HepG2 (cell line): ENCODE results near the gene ELOVL6. TPM values are rescaled to one million over a fixed set of nuclear protein-coding genes. Genes with fewer than 3 reads are reported as not detected.
A peak's percentile ranks its signal among the peaks of the same experiment; 100 is the strongest.

Experiments used
- ATAC-seq: fragments of 200-7000 bp; cut with Tn5 transposase; 3 replicates; pipeline ENCODE4 v1.9.1; 2020; ENCODE audit warnings: mild to moderate bottlenecking, moderate library complexity
- BruUV-seq: library from RNA; stranded (reverse); fragments of 400-500 nt; replicated peaks from 2 replicates; lab custom pipeline; 2021; lab: Mats Ljungman, UMichigan
- CTCF ChIA-PET: fragments of 300-600 bp; formaldehyde crosslinking; extraction: SDS; loops from one replicate; lab custom pipeline; 2021; ENCODE audit warnings: low total read pairs, inconsistent platforms, low intra/inter-chr PET ratio; lab: Yijun Ruan, JAX
- POLR2A ChIA-PET: fragments of 350-600 bp; sonication (Branson Sonifier 250); formaldehyde crosslinking; loops from one replicate; lab custom pipeline; 2020; ENCODE audit warnings: antibody characterized with exemption, inconsistent platforms; lab: Yijun Ruan, JAX
- DNase-seq: peaks from one replicate; pipeline ENCODE4 v3.0.0-alpha.2; 2015; ENCODE audit warnings: low spot score
- FAIRE-seq: peaks from 3 replicates; lab custom pipeline; 2011; peaks lifted over from hg19 to GRCh38; lab: Jason Lieb, UNC
- H2AFZ ChIP-seq: one replicate; pipeline ENCODE4 v1.6.1; 2011; ENCODE audit warnings: low read length, inconsistent platforms
- H3K27ac ChIP-seq: fragments of 300-600 bp; 3 replicates; pipeline ENCODE4 v1.8.0; 2011; ENCODE audit warnings: mixed run types, mild to moderate bottlenecking, mixed read lengths, low read length, inconsistent platforms; ENCODE audit not compliant: insufficient read depth; ENCODE audit errors: extremely low read length
- H3K27me3 ChIP-seq, 2 experiments: fragments of 200-600 bp in 1 of 2; 2 replicates in 1 of 2; 3 replicates in 1 of 2; pipeline versions ENCODE4 v1.6.0 to v1.8.0; 2011; ENCODE audit warnings: low read length in 2 of 2, mild to moderate bottlenecking in 2 of 2, moderate library complexity in 2 of 2, inconsistent platforms in 1 of 2; ENCODE audit not compliant: insufficient read depth in 2 of 2, control insufficient read depth in 1 of 2
- H3K36me3 ChIP-seq, 2 experiments: fragments of 200-600 bp in 1 of 2; replicated peaks in 1 of 2; 2 replicates in 1 of 2; 3 replicates in 1 of 2; pipeline versions ENCODE4 v1.5.1 to v1.8.0; 2011; ENCODE audit warnings: low read length in 2 of 2, inconsistent platforms in 1 of 2; ENCODE audit not compliant: insufficient read depth in 2 of 2, control insufficient read depth in 1 of 2
- H3K4me1 ChIP-seq: 2 replicates; pipeline ENCODE4 v1.5.1; 2012; ENCODE audit warnings: low read length, inconsistent platforms; ENCODE audit not compliant: insufficient read depth
- H3K4me2 ChIP-seq: 2 replicates; pipeline ENCODE4 v1.6.0; 2011; ENCODE audit warnings: low read depth, low read length, inconsistent platforms
- H3K4me3 ChIP-seq, 3 experiments: fragments of 200-600 bp in 1 of 3; sonication (generic), shearing (Covaris generic) in 1 of 3; replicated peaks in 1 of 3; 2 replicates each; pipeline ENCODE4 v1.5.1; 2011 to 2016; ENCODE audit warnings: low read length in 3 of 3, inconsistent platforms in 2 of 3, low read depth in 2 of 3, mild to moderate bottlenecking in 2 of 3, control low read depth in 1 of 3, mixed read lengths in 1 of 3; ENCODE audit not compliant: insufficient read depth in 1 of 3
- H3K79me2 ChIP-seq: one replicate; pipeline ENCODE4 v1.6.1; 2011; ENCODE audit warnings: low read length, inconsistent platforms; ENCODE audit not compliant: insufficient read depth
- H3K9ac ChIP-seq: 2 replicates; pipeline ENCODE4 v1.6.0; 2011; ENCODE audit warnings: mild to moderate bottlenecking, low read depth, low read length, inconsistent platforms; ENCODE audit not compliant: insufficient read depth
- H3K9me3 ChIP-seq: 2 replicates; pipeline ENCODE4 v1.5.1; 2012; ENCODE audit warnings: mild to moderate bottlenecking, low read length
- H4K20me1 ChIP-seq: 2 replicates; pipeline ENCODE4 v1.6.0; 2011; ENCODE audit warnings: inconsistent platforms, mild to moderate bottlenecking, low read length, moderate library complexity; ENCODE audit not compliant: insufficient read depth
- ARNTL ChIP-seq: sonication (generic); formaldehyde crosslinking; IDR thresholded peaks from 2 replicates; pipeline ENCODE4 v1.4.0; 2020; ENCODE audit warnings: mild to moderate bottlenecking, missing genetic modification reagents
- CBX5 ChIP-seq: sonication (generic); formaldehyde crosslinking; IDR thresholded peaks from 2 replicates; pipeline ENCODE4 v1.4.0; 2020; ENCODE audit warnings: missing genetic modification reagents, borderline replicate concordance
- ETV5 ChIP-seq: IDR thresholded peaks from 2 replicates; pipeline ENCODE4 v1.6.1; 2018; ENCODE audit warnings: missing biosample characterization, missing genetic modification reagents, inconsistent platforms, borderline replicate concordance
- PAX8 ChIP-seq: sonication (generic); formaldehyde crosslinking; IDR thresholded peaks from 2 replicates; pipeline ENCODE4 v1.8.0; 2022; ENCODE audit warnings: mild to moderate bottlenecking, missing genetic modification reagents, borderline replicate concordance
- POLR2G ChIP-seq: fragments of 200-400 bp; formaldehyde crosslinking; IDR thresholded peaks from 2 replicates; pipeline ENCODE4 v1.6.1; 2018; ENCODE audit warnings: mild to moderate bottlenecking, low read depth, low read length, moderate library complexity
- PPARG ChIP-seq: conservative IDR thresholded peaks from 2 replicates; pipeline ENCODE4 v1.6.1; 2016; ENCODE audit warnings: missing biosample characterization, missing genetic modification reagents
- SALL1 ChIP-seq: sonication (generic); formaldehyde crosslinking; IDR thresholded peaks from 2 replicates; pipeline ENCODE4 v1.8.0; 2022; ENCODE audit warnings: mild to moderate bottlenecking, missing genetic modification reagents
- SRSF9 ChIP-seq: fragments of 200-400 bp; formaldehyde crosslinking; IDR thresholded peaks from 2 replicates; pipeline ENCODE4 v1.6.1; 2018; ENCODE audit warnings: borderline replicate concordance, mild to moderate bottlenecking, low read depth, low read length; ENCODE audit not compliant: insufficient read depth, poor library complexity, severe bottlenecking
- TCF12 ChIP-seq, 2 experiments: fragments of 450-650 bp in 1 of 2; sonication (generic) in 1 of 2; formaldehyde crosslinking in 1 of 2; IDR thresholded peaks; 2 replicates each; pipeline versions ENCODE4 v1.6.1 to v1.8.0; 2017 to 2022; ENCODE audit warnings: antibody characterized with exemption in 1 of 2, mild to moderate bottlenecking in 1 of 2, missing genetic modification reagents in 1 of 2, moderate library complexity in 1 of 2
- ZFP41 ChIP-seq: sonication (generic); formaldehyde crosslinking; IDR thresholded peaks from 2 replicates; pipeline ENCODE4 v1.4.0; 2020; ENCODE audit warnings: mild to moderate bottlenecking, missing genetic modification reagents, borderline replicate concordance
- ZNF329 ChIP-seq: sonication (generic); formaldehyde crosslinking; IDR thresholded peaks from 2 replicates; pipeline ENCODE4 v1.9.0; 2021; ENCODE audit warnings: low read depth, mild to moderate bottlenecking, missing genetic modification reagents
- ZNF549 ChIP-seq: sonication (generic); formaldehyde crosslinking; IDR thresholded peaks from 2 replicates; pipeline ENCODE4 v1.5.0; 2020; ENCODE audit warnings: missing genetic modification reagents
- ZUFSP ChIP-seq: sonication (generic); formaldehyde crosslinking; IDR thresholded peaks from 2 replicates; pipeline ENCODE4 v1.9.0; 2021; ENCODE audit warnings: missing genetic modification reagents, mild to moderate bottlenecking, borderline replicate concordance
- WGBS: methylation state at CpG from one replicate; pipeline ENCODE4 v1.1.6; 2017; ENCODE audit warnings: low lambda C conversion rate; 5-methylcytosine and 5-hydroxymethylcytosine counted together
- in situ Hi-C: cut with HindIII; loops from 2 replicates; pipeline ENCODE4 v1.10.0; 2017; ENCODE audit warnings: low pct_unique_long_range_greater_than_20kb; ENCODE audit not compliant: extremely low pct_ligation_motif_present
- intact Hi-C: fragments of 100-400 bp; cut with micrococcal nuclease; formaldehyde crosslinking; loops from one replicate; pipeline ENCODE4 v1.10.0; 2022; ENCODE audit not compliant: unreplicated experiment
- polyA plus RNA-seq, 8 experiments: library from polyadenylated mRNA; depleted of rRNA in 3 of 8; stranded (reverse) in 7 of 8; unstranded in 1 of 8; fragments of >200 nt; fragmentation: Illumina TruSeq in 4 of 8; extraction: Trizol in 4 of 8; gene quantifications; 2 replicates each; pipeline versions ENCODE4 v1.2.1 to v1.2.3, GENCODE V29; 2011 to 2016; ENCODE audit warnings: low read depth in 4 of 8, missing spikeins in 1 of 8, mixed read lengths in 1 of 8; ENCODE audit not compliant: insufficient read depth in 1 of 8
- total RNA-seq, 5 experiments: library from RNA; depleted of rRNA; stranded (reverse); fragments of >200 nt; fragmentation: Illumina TruSeq; extraction: Trizol; gene quantifications; 2 replicates each; pipeline ENCODE4 v1.2.3, GENCODE V29; 2016; ENCODE audit warnings: low read depth in 1 of 5
- TF ChIP-seq, protein P1 (sequence below), 2 experiments: sonication (generic) in 1 of 2; formaldehyde crosslinking in 1 of 2; IDR thresholded peaks; 2 replicates each; pipeline versions ENCODE4 v1.5.1 to v1.6.1; 2011 to 2020; ENCODE audit warnings: borderline replicate concordance in 1 of 2, low read depth in 1 of 2, low read length in 1 of 2, mild to moderate bottlenecking in 1 of 2, missing genetic modification reagents in 1 of 2, moderate library complexity in 1 of 2
- TF ChIP-seq, protein P2 (sequence below): sonication (generic); formaldehyde crosslinking; IDR thresholded peaks from 2 replicates; pipeline ENCODE4 v1.5.1; 2020; ENCODE audit warnings: mild to moderate bottlenecking, missing genetic modification reagents, moderate library complexity

Gene ELOVL6
- total and polyA plus RNA-seq, 2 of the 13 experiments (the other 11 are each of a cell fraction or from before 2014, with no cell fraction given) = 14.1 to 23.2 TPM

DNA sequence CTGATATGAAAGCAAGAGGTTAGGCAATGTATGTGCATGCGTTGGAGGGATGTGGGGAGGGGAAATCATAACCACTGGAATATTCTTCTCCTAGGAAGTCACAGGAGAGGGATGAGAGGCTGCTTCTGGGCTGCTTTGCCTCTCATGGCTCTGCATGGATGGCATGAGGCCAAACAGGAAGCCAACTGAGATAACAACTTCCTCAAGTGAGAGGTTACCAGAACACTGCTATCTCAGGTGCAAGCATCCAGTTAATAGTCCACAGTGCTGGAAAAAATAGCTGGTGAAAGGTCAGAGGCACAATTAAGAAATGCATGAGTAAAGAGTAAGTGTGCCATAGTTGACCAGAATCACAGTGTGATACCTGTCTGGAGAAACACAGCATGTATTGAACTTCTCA, 113.3 kb downstream of the ELOVL6 start:
- in situ Hi-C loops = no loop called here
- Histone ChIP-seq H3K4me3 (no peak overlapping the region), H3K27me3 (no peaks in the 10 kb centered on the region), H3K27ac (no peak overlapping the region), H3K9me3 (no peaks in the 10 kb centered on the region), H3K4me2 (no peak overlapping the region), H4K20me1 (no peaks in the 10 kb centered on the region), H3K36me3 (no peaks in the 10 kb centered on the region), H3K79me2 (no peaks in the 10 kb centered on the region), H2AFZ (no peak overlapping the region), H3K4me1 (peaks cover 23% of the 10 kb centered on the region), H3K9ac (no peak overlapping the region)
- no peak for FAIRE-seq
- DNase-seq = peak; percentile 7
- 86% methylated on average over 1 of the region's 1 CpG for WGBS
- no TSS peak for BruUV-seq
- ATAC-seq = peak; percentile 63; the same call in 2 of the 3 replicates
- intact Hi-C loops = no loop called here
- ChIA-PET POLR2A (no interaction called here), CTCF (no interaction called here)
- TF ChIP-seq SALL1 (0 out of 2 replicates have a peak, but pooled peaks have one; percentile 23), ZNF329 (CRISPR knock-in tag) (no peak), ZUFSP (CRISPR knock-in tag) (no peak), ARNTL (CRISPR knock-in tag) (no peak), PPARG (CRISPR knock-in tag) (peak; percentile 82), PAX8 (CRISPR knock-in tag) (no peak), ETV5 (CRISPR knock-in tag) (peak; percentile 48; the same call in 1 of the 2 replicates), CBX5 (no peak), TCF12 (IDR thresholded peaks at IDR 0.05) (no peak), TCF12 (CRISPR knock-in tag; IDR thresholded peaks at IDR 0.05) (no peak), SRSF9 (no peak), ZNF549 (CRISPR knock-in tag) (no peak), POLR2G (no peak), ZFP41 (no peak)
- TF ChIP-seq, protein P1, sequence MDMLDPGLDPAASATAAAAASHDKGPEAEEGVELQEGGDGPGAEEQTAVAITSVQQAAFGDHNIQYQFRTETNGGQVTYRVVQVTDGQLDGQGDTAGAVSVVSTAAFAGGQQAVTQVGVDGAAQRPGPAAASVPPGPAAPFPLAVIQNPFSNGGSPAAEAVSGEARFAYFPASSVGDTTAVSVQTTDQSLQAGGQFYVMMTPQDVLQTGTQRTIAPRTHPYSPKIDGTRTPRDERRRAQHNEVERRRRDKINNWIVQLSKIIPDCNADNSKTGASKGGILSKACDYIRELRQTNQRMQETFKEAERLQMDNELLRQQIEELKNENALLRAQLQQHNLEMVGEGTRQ (IDR thresholded peaks at IDR 0.05; ENCODE audit: low read depth, low read length) = no peak
- TF ChIP-seq, protein P1 (CRISPR knock-in tag; IDR thresholded peaks at IDR 0.05; ENCODE audit: borderline replicate concordance) = no peak
- TF ChIP-seq, protein P2, sequence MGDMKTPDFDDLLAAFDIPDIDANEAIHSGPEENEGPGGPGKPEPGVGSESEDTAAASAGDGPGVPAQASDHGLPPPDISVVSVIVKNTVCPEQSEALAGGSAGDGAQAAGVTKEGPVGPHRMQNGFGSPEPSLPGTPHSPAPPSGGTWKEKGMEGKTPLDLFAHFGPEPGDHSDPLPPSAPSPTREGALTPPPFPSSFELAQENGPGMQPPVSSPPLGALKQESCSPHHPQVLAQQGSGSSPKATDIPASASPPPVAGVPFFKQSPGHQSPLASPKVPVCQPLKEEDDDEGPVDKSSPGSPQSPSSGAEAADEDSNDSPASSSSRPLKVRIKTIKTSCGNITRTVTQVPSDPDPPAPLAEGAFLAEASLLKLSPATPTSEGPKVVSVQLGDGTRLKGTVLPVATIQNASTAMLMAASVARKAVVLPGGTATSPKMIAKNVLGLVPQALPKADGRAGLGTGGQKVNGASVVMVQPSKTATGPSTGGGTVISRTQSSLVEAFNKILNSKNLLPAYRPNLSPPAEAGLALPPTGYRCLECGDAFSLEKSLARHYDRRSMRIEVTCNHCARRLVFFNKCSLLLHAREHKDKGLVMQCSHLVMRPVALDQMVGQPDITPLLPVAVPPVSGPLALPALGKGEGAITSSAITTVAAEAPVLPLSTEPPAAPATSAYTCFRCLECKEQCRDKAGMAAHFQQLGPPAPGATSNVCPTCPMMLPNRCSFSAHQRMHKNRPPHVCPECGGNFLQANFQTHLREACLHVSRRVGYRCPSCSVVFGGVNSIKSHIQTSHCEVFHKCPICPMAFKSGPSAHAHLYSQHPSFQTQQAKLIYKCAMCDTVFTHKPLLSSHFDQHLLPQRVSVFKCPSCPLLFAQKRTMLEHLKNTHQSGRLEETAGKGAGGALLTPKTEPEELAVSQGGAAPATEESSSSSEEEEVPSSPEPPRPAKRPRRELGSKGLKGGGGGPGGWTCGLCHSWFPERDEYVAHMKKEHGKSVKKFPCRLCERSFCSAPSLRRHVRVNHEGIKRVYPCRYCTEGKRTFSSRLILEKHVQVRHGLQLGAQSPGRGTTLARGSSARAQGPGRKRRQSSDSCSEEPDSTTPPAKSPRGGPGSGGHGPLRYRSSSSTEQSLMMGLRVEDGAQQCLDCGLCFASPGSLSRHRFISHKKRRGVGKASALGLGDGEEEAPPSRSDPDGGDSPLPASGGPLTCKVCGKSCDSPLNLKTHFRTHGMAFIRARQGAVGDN (CRISPR knock-in tag) = no peak
